NCI-H146 treated with DMSO at 0.1 percent for 48 hours (cell line): ENCODE results near the gene WFDC10B.
"Not testable (repeated sequence)": the region's sequence is repeated elsewhere in the genome, so short reads cannot be mapped to it uniquely, and the experiment has no call there.

Source experiments
- DNase-seq: peaks from one replicate; lab custom pipeline; 2025; ENCODE audit not compliant: unreplicated experiment; lab: John Stamatoyannopoulos, UW

The WFDC10B gene

DNA sequence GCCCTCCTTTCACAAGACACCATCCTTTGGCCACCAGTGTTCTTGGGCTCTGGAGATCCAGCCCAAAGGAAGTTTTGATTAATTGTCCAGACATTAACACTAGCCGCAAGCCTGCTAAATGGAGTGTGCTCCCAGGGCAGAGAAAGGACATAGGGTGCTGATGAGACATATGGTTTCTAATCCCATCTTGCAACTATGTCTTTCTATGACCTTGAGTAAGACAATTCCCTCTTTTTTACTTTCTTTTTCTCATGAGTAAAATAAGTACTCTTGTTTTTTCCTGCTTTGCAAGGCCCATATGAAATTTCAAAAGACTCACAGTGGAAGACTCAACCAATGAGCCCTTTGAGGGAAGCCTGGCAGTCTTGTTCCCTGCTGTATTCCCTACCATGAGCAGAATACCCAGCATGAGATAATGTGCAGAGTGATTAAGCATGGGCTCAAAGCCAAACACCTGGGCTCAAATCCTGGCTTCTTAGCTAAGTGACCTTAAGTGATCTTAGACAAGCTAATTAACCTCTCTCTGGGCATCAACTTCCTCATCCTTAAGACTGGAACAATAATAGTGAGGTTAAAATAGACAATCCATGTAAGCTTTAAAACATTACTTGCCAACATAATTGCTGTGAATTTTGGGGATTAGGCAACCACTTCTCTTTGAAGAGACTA, at the start of gene WFDC10B:
WFDC10B (minus strand) TSS at position 51 of the 669 bp plus-strand sequence. CDS start 19,027 bp downstream, outside the sequence.
- DNase-seq: no peak

GRCh38 chr20:45752746-45753145, 47.9 kb upstream of the WFDC10B start:
- no peak for DNase-seq

DNA sequence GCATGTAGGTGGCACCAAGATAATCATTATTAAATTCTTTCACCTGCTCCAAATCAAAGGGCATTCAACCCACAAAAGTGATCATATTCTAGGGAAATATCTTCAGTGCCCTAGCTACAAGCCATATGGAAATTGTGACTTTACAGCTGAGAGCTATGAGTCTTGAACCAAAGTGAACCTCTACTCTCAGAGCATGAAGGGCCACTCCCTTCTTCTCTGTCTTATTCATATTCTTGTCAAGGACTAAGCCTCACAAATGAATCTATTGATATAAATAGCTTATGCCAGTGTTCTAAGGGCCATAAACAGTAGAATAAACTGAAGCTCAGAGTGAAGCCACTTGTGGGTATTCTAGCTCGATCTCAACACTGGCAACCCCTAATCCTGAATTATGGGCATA, 46.9 kb upstream of the WFDC10B start:
- no peak for DNase-seq

DNA sequence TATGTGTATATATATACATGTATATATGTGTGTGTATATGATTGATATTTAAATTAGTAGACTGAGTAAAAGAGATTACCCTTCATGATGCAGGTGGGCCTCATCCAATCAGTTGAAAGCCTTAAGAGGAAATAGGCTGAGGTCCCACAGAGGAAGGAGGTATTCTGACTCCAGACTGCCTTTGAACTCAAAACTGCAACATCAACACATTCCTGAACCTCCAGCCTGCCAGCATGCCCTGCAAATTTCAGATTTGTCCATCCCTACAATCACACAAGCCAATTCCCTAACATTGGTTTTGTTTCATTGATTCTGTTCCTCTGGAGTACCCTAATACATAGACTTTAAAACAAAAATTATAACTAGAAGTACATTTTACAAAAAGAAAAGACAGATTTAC, 40.2 kb upstream of the WFDC10B start:
- DNase-seq: no peak

- DNase-seq: no peak
These were observed 37.8 kb upstream of the WFDC10B start for GRCh38 chr20:45742596-45742995.

GRCh38 chr20:45735988-45736387, 31.2 kb upstream of the WFDC10B start:
- no peak for DNase-seq

DNA sequence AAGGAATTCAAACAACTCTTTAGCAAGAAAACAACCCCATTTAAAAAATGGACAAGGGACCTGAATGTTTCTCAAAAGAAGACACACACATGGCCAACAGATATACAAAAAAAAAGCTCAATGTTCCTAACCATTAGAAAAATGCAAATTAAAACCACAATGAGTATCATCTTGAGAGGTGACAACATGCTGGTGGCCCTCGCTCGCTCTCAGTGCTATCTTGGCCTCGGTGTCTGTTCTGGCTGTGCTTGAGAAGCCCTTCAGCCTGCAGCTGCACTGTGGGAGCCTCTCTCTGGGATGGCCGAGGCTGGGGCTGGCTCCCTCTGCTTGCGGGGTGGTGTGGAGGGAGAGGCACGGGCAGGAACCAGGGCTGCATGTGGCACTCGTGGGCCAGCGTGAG, 30.7 kb upstream of the WFDC10B start:
- DNase-seq: no peak

DNA sequence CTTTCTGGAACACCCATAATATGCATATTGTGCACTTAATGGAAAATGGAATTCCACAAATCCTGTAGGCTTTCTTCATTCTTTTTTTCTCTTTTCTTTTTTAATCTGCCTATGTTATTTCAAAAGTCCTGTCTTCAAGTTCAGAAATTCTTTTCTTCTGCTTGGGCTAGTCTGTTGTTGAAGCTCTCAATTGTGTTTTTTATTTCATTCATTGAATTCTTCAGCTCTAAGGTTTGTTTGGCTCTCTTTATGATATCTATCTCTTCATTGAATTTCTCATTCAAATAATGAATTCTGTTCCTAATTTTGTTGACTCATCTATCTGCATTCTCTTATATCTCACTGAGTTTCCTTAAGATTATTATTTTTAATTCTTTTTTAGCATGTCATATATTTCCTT, 27.4 kb upstream of the WFDC10B start:
- no peak for DNase-seq

DNA sequence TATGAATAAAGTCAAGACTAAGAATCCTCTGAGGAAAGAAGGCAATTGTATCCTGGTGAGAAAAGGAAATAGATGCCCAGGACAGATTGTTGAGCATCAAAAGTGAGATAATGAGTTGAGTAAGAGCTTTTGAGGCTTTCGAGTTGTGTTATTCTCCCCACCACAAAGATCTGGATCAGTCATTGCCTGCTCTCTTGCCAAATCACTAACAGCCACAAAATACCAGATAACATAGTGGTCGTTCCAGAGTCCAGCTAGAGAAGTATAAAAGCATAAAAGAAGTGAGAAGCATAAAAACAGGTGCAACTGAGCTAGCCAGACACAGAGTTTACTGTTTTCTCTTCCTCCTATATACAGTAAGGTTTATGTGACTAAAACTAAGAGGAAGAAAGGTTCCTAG, 22.2 kb upstream of the WFDC10B start:
- no peak for DNase-seq

GRCh38 chr20:45725134-45725533, 20.3 kb upstream of the WFDC10B start:
- DNase-seq: no peak

GRCh38 chr20:45722047-45722446, 17.2 kb upstream of the WFDC10B start, which contains the start of gene SPINT4:
Gene SPINT4 (plus strand): TSS chr20:45722347. CDS start chr20:45722368, 21 bp downstream.
- no peak for DNase-seq

DNA sequence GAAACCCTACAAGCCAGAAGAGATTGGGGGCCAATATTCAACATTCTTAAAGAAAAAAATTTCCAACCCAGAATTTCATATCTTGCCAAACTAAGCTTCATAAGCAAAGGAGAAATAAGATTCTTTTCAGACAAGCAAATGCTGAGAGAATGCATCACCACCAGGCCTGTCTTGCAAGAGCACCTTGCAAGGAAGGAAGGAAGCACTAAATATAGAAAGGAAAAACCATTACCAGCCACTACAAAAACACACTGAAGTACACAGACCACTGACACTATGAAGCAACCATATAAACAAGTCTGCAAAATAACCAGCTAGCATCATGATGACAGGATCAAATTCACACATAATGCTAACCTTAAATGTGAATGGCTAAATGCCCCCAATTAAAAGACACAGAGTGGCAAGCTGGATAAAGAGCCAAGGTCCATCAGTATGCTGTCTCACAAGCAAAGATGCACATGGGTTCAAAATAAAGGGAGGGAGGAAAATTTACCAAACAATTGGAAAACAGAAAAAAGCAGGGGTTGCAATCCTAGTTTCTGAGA, 11.4 kb upstream of the WFDC10B start:
- not testable (repeated sequence) for DNase-seq

DNA sequence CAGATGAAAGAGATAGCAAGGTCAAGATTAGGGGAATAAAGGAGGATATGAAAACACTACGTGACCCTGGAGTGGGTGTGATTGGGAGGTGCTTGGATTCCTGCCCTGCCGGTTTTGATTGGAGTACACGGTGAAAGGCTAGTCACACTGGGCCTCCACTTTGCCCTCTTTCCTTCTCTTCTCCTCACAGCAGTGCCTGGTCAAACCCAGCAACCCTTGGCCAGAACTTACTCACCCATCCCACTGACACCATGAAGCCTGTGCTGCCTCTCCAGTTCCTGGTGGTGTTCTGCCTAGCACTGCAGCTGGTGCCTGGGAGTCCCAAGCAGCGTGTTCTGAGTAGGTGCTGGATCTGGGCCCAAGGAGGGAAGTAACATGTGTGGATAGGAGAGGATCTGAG, 2.9 kb downstream of the WFDC10B start, which contains the start of gene WFDC13:
WFDC13 (plus strand) TSS at position 166 of the 400 bp plus-strand sequence; CDS start at position 252, 86 bp downstream.
- DNase-seq: no peak

- no peak for DNase-seq
These were observed 3.7 kb downstream of the WFDC10B start for GRCh38 chr20:45701104-45701503.

GRCh38 chr20:45695496-45695895, 9.3 kb downstream of the WFDC10B start:
- DNase-seq: no peak

- DNase-seq: not testable (repeated sequence)
These were observed 11.5 kb downstream of the WFDC10B start for GRCh38 chr20:45693346-45693745.

DNA sequence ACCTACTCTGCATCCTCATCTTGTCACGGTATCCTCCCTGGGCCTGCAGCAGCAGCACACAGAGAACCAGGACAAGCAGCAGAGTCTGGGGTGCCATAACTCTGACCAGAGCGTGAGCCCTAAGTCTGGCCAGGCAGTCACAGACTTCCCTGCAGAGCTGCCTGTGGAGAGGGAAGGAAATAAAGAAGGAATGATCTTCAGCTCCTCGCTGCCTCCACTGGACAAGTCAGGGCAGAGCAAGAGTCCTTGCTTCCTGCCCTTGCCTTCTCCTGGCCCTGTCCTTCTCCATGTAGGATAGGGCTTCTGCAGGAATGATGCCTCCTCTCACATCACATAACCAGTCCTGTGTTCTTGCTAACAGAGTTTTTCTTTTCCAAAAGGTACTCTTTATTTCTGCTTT, 18.9 kb downstream of the WFDC10B start:
- no peak for DNase-seq

GRCh38 chr20:45679650-45680049, 25.2 kb downstream of the WFDC10B start:
- no peak for DNase-seq

DNA sequence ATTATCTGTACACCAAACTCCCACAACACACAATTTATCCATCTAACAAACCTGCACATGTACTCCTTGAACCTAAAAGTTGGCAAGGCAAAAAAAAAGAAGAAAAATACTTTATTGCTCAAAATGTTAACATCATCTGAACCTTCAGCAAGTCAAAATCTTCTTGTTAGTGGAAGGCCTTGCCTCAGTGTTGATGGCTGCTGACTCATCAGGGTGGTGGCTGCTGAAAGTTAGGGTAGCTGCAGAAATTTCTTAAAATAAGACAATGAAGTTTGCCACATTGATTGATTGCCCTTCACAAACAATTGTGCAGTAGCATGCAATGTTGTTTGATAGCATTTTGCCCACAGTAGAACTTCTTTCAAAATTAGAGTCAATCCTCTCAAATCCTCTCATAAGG, 32.1 kb downstream of the WFDC10B start:
- DNase-seq: no peak

GRCh38 chr20:45670139-45670538, 34.7 kb downstream of the WFDC10B start, which contains the start of gene WFDC11:
Gene WFDC11 (minus strand): TSS chr20:45670239. CDS start chr20:45650600, 19,639 bp downstream.
- no peak for DNase-seq

GRCh38 chr20:45657038-45657437, 47.8 kb downstream of the WFDC10B start:
- not testable (repeated sequence) for DNase-seq

DNA sequence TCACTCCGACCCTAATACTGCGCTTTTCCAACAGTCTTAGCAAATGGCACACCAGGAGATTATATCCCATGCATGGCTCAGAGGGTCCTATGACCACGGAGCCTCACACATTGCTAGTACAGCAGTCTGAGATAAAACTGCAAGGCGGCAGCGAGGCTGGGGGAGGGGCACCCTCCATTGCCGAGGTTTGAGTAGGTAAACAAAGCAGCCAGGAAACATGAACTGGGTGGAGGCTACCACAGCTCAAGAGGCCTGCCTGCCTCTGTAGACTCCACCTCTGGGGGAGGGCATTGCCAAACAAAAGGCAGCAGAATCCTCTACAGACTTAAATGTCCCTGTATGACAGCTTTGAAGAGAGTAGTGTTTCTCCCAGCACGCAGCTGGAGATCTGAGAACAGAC, 53.1 kb downstream of the WFDC10B start:
- DNase-seq: not testable (repeated sequence)
